Activated T-cell treated with anti-CD3 and anti-CD28 coated beads for 4 hours (primary cell): ENCODE measurements around the gene SLC35F5.
"Not testable (repeated sequence)": the region's sequence is repeated elsewhere in the genome, so short reads cannot be mapped to it uniquely, and the experiment has no call there.

Experiments used
- DNase-seq: peaks from one replicate; pipeline ENCODE4 v3.0.0-alpha.2; 2020

The SLC35F5 gene

DNA sequence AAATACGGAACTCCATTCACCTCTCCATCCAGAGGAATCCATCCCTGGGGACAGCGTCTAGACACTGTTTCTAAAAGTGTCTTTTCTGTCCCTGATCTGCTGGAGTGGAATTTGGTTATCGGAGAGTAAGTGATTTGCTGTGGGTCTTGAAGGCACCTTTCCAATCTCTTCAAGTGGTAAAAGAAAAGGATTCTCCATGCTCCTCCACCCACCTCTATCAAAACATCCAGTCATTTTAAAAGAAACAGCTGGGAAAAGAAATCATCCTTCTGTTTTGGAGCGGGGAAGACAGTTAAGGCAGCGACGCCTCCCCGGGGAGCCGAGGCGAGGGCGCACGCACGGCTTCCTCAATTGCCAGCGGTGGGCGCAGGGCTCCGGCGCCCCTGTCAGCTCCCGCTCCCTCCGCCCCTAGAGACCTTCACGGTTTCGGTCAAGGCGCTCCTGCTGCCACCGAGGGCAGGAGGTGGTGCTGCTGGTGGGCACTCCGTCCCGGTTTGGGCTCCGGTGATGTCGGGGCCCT is 547 bp downstream of the SLC35F5 start:
- DNase-seq, result peak; percentile 11

DNA sequence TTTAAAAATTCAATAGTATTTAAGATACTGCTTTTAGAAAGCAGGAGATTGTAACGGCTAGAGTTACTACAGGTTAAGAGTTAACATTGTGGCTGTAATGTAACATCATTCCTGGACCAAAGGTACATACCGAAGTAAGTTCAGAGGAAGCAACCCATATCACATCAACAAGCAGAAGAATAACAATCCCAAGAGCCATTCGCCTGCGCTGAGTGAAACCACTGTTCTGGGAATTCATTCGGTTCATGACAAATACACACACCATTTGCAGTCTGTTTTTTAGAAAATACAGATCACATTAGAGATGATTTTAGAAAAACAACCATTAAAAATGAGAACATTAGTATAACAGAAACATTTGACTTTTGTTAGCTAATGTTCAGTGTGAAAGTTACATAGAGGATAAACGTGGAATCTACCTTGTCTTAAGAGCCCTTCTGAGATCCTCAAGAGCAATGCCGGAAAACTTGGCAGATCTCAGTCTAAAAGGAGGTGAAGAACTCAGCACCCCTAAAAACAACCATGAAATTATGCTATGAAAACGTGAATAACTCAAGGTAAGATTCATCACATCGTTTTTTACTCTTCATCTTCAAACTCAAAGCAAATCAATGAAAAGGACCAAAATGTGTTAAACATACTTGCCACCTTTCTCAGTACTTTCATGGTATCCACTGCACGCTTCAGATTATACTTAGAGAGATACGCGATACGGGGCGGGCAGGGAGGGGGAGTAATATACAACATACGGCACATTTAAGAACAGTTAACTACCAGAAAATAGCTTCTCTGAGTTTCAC is 1.2 kb downstream of the SLC35F5 start:
- DNase-seq, result no peak

DNA sequence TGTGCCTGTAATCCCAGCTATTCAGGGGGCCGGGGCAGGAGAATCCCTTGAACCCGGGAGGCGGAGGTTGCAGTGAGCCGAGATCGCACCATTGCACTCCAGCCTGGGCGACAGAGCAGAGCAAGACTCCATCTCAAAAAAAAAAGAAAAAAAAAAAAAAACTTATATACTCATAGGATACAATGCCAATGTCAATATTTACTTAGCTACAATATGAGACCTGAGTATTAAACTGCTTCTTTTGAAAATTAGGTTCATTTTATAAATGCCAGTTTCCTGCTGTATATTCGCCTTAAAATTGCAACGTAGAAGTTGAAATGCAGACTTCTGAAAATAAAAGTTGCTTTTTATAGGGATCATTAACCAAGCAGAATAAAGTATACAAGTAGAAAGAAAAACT is 2.3 kb downstream of the SLC35F5 start:
- no peak for DNase-seq

DNA sequence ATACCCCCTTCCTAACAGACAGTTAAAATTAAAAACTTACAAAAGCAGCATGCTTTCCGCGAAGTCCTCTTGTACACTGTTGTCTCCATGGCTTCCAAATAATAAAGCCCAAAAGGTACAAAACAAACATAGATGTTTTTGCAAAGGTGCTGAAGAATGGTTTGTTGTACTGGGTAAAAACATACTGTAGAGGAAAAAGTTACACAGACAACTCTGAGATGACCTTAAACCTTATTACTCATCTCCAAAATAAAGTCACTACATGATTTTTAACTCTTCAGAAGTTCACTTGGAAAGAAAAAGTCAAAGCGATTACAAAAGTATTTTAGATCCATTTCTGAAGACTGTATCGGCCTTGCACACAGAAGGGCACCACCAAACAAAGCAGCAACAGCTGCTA is 6.1 kb downstream of the SLC35F5 start:
- no peak for DNase-seq

DNA sequence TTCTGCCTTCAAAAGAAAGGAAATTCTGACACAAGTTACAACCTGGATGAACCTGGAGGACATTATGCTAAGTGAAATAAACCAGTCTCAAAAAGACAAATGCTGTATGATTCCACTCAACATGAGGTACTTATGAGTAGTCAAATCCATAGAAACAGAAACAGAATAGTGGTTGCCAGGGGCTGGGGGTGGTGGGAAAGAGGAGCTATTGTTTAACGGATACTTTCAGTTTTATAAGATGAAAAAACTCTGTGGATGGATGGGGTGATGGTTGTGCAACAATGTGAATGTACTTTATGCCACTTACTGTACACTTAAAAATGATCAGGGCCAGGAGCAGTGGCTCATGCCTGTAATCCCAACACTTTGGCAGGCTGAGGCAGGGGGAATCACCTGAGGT is 15.4 kb downstream of the SLC35F5 start:
- DNase-seq, result no peak

DNA sequence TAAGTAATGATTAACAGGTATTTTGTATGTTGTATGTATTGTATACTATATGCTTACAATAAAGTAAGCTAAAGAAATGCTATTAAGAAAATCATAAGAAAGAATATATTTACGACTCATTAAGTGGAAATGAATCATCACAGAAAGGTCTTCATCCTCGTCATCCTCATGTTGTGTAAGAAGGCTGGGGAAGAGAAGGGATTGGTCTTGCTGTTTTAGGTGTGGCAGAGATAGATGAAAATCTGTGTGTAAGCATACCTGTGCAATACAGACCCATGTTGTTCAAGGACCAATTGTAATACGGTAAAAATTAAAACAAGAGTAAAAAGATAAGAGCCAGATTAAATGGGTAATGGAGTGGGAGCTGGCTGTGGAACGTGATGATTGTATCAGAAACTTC is 16.6 kb downstream of the SLC35F5 start:
- DNase-seq, result no peak

DNA sequence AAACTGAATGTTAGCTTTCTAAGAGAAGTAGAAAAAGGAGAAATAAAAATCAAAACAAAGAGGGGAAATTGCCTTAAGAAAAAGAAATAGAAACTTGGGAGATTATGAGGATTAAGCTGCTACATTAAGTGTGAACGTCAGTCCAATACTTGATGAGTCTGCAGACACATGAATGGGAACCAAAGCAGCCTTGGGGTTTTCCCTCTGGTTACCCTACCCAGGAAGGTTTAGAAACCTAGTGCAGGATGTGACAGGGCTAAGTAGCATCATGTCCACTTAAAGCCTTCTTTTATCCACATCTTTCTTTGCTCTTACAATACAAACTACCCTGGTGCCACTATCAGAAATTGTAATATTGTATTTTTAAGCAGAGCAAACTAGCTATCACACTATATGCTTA is 22.3 kb downstream of the SLC35F5 start:
- DNase-seq, result no peak

DNA sequence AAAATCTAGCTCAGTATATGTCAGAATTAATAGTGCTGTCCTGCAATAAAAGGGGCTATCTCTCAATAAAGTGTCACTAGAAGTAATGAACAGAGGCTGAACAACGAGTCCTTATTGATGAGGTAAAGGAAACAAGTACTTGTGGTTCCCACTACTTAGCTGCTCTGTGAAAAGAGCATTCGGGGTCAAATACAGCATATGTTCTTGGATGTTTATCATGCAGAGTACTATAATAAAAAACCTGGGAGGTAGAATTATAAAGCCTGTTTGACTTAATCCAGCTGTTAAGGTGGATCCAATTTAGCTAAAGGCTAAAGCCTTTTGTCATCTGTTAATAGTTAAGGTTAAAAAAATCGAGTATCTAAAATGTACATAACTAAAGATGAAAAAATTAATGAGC is 32.4 kb downstream of the SLC35F5 start:
- no peak for DNase-seq

DNA sequence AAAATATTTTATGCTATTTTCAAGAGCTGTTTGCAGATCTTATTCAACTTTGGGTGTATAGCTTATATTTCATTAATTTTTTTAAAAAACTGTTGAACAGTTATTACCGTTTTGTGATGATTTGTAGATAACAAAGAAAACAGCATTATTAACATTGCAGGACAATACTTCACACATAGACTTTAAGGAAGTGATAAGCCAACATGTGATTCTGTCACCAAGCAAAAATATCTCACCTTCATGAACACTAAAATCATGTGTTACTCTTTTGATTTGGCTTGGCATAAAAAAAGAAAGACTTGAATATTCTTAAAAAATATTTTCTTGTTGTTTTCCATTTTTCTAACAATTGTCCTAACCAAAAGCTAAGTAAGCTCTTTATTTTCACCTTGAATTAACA is 33.0 kb downstream of the SLC35F5 start:
- DNase-seq, result no peak

DNA sequence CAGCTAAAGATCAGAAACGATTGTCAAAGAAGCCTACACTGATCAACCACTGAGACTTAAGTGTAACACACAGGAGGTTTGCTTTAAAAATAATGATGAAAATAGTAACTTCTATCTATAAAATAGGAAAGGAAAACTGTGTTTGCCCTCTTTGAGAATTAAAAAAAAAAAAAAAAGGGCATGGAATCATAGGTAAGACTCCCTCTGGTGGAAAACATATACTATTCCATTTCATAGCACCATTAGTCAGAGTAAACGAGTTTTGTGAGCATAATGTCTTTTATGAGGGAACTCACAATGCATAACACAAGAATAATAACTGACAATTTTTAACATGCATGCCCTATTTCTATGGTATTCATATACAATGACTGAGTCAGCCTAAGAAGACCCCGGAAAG is 36.3 kb downstream of the SLC35F5 start:
- DNase-seq, result no peak

DNA sequence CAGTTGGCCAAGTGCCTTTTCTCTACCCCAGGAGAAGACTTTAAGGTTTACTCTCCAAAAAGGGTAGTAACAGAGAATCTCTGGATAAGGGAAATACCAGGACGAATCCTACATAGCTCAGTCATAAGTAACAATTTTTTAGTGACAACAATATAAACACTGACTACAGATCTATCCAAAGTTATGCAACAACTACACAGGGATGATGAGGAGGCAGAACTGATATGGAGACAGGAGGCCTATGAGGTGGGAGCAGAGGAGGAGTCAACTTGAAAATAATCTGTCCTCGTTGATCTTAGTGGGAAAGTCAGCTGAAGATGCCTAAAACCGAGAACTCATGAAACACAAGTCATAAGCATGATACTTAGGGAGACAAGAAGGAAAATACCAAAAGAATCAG is 40.2 kb downstream of the SLC35F5 start:
- no peak for DNase-seq

DNA sequence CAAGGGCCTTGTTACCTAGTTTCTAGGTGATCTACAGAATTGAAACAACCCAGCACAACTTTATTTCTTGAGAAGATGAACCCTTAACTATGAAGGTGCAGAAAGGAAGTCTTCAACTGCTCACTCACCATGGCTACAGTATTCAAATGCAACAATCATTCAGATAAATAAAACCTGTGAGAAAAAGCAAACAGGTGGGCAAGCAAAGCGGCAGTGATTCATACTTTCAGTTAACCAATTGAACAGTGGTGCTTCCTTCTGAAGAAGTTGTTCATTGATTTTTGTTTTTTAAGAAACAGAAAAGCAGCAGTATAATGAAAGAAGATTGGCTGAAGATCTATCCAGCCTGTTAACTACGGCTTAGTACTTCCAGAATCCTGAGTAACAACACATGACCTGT is 43.5 kb downstream of the SLC35F5 start:
- no peak for DNase-seq

DNA sequence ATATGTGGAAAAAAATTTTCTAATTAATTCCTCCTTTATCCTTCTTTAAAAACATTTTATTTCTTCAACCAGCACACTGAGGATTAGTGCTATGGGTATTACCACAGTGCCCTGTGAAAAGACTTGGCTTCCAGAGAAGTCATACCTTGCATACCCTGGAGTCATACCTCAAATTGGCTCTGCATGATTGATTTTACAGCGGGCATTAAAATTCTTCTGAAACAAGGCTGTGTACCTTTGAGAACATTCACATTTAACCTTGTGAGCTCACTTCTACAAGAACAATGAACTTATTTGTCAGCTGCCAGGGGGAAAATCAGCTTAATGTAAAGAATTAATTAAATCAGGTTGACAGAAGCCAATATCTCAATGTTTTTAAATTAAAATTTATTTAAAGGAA is 44.6 kb downstream of the SLC35F5 start:
- DNase-seq, result no peak

DNA sequence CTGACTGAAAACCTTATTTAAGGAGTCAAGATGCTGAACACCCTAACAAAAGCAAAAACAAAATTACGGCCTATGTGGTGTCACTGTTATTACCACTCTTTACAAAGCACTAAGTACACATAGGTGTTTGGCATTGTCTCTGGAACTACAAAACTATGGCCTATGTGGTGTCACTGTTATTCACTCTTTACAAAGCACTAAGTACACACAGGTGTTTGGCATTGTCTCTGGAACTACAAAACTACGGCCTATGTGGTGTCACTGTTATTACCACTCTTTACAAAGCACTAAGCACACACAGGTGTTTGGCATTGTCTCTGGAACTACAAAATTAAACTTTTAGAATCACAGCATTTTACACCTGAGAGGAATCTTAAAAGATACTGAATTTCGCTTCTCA is 47.4 kb downstream of the SLC35F5 start:
- DNase-seq, result no peak

DNA sequence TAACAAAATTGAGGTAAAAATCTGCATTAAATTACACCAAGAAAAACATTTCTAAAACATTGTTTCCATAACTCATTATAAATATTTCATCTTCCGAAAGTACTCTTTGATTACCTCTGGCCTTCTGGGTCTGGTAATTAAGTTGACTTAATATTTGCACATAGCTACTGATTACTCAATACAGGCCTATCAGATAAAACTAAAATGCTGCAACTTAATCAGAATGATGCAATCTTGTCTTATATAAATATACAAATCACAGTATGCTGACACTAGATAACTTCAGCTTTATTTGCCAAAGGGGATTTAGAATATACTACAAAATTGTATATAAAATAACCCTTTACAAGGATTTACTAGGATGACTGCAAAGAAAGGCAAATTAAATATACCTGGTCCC is 49.3 kb downstream of the SLC35F5 start:
- no peak for DNase-seq

DNA sequence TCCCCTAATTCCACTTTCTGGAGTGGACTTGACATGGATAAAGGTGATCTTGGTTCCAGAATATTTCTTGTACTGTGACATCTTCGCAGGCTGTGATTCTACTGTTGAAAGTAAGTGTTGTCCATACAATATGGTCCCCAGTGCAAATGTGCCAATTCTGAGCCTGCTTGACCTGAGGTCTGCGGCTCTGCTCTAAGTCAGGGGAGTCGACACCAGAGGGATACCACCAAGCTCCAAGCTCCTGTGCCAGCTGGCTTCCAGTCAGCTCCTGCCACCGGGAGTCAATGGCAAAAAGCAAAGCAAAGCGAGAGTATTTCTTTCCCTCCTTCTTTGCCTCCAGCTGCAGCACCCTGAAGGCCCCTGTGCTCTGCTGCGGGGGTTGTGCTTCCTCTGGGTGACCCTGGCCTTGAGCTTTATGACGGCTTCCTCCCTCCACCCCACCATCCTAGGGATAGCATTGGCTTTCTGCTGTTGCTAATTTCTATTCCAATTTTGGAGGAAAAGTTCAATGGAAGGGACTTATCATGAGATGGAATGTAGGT is 50.4 kb downstream of the SLC35F5 start:
- DNase-seq, result no peak

DNA sequence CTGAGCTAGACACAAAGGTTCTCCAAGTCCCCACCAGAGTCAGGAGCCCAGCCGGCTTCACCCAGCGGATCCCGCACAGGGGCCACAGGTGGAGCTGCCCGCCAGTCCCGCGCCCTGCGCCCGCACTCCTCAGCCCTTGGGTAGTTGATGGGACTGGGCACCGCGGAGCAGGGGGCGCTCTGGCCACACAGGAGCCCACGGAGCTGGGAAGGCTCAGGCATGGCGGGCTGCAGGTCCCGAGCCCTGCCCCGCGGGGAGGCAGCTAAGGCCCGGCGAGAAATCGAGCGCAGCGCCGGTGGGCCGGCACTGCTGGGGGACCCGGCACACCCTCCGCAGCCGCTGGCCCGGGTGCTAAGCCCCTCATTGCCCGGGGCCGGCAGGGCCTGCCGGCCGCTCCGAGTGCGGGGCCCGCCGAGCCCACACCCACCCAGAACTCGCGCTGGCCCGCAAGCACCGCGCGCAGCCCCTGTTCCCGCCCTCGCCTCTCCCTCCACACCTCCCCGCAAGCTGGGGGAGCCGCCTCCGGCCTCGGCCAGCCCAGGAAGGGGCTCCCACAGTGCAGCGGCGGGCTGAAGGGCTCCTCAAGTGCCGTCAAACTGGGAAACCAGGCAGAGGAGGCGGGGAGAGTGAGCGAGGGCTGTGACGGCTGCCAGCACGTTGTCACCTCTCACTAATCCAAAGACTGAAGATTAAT is 52.0 kb downstream of the SLC35F5 start:
- not testable (repeated sequence) for DNase-seq

DNA sequence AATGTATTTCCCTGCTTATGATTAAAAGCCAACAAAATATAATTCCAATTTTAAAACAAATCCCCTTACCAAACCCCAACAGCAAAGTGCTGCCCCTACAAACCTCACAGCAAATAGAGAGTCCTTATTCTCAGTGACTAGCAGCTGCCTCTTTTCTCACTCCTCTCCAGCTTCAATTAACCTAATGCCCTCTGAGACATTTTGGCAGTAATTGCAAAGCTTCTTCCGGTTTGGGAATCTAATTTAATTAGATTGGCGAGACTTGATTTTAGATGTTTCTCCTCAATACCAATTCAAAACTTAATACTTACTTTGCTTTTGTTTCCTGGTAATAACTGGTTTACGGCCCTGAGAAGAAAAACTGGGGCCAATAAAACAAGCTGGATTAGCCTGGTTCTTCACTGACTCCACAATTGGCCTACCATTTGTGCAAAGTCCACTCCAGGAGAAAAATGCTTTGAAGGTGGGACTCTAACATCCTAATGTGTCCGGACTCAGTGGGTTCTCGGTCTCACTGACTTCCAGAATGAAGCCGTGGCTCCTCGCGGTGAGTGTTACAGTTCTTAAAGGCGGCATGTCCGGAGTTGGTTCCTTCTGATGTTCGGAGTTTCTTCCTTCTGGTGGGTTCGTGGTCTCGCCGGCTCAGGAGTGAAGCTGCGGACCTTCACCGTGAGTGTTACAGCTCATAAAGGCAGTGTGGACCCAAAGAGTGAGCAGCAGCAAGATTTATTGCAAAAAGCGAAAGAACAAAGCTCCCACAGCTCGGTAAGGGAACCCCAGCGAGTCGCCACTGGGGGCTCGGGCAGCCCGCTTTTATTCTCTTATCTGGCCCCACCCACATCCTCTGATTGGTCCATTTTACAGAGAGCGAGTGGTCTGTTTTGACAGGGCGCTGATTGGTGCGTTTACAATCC is 52.8 kb downstream of the SLC35F5 start:
- no peak for DNase-seq

DNA sequence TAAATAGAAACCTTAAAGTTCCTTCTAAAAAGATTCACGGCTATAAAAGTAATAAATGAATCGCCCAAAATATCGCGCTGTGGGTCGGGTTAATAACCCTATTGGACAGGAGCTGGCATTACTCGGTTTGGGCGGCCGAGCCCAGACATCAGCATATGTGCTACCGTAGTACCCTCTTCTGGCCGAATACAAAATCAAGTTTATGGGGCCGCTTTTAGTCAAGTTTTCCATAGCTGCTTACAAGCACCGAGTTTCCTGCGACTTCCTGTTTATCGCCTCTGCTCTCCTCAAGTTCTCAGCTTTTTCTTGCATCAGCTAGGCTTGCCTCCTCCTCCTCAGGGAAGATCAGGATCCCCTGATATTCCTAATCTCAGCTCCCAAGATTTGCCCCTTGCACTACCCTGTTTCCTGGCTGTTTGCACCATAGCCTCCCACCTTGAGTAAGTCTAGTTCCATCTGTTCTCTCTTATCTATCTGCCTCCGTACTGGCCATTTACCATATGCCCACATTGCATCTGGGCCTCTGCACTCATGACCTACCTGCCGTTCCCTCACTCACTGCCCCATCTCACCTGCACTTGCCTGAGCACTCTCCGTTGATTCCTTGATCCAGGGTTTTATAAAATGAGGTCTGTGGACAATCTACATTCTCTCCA is 56.1 kb downstream of the SLC35F5 start:
- DNase-seq, result peak; percentile 17

DNA sequence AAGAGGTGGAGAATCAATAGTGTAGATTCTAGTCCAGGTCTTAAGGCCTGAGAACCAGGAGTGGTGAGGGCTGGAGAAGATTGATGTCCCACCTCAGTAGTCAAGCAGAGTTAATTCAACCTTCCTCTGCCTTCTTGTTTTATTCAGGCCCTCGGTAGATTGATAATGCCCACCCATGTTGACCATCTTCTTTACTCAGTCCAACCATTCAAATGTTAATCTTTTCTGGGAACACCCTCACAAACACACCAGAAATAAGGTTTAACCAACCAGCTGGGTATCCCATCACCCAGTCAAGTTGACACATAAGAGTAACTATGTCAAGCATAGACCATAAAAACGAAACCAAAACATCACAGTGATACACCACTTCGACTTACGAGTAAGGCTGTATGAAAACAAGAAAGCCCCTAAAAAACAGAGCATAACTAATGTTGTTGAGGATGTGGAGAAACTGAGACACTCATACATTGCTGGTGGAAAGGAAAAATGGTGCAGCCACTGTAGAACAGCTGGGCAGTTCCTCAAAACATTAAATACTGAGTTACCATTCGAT is 57.5 kb downstream of the SLC35F5 start:
- no peak for DNase-seq

DNA sequence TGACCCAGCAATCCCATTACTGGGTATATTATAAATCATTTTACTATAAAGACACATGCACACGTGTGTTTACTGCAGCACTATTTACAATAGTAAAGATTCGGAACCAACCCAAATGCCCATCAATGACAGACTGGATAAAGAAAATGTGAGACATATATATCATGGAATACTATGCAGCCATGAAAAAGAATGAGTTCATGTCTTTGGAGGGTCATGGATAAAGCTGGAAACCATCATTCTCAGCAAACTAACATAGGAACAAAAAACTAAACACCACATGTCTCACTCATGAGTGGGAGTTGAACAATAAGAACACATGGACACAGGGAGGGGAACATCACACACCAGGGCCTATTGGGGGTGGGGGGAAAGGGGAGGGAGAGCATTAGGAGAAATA is 58.2 kb downstream of the SLC35F5 start:
- not testable (repeated sequence) for DNase-seq

DNA sequence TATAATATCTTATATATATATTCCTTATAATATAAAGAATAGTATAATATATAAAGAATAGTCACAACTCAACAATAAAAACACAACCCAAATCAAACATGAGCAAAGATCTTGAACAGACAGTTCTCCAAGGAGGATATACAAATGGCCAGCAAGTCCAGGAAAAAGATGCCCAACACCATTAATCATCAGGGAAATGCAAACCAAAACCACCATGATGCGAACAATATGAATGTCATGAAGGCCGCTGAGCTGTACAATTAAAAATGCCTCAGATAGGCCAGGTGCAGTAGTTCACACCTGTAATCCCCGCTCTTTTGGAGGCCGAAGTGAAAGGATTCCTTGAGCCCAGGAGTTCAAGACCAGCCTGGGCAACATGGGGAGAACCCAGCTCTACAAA is 58.9 kb downstream of the SLC35F5 start:
- no peak for DNase-seq
